Middle frontal gyrus (tissue), 1 donor: Measurements from ENCODE around the gene PRCC.
A peak's percentile ranks its signal among the peaks of the same experiment; 100 is the strongest.
"Not testable (repeated sequence)": the region's sequence is repeated elsewhere in the genome, so short reads cannot be mapped to it uniquely, and the experiment has no call there.

Source experiments
- DNase-seq: peaks from one replicate; pipeline ENCODE4 v3.0.0-alpha.2; 2015; ENCODE audit warnings: low spot score; ENCODE audit errors: extremely low spot score

The PRCC gene

DNA sequence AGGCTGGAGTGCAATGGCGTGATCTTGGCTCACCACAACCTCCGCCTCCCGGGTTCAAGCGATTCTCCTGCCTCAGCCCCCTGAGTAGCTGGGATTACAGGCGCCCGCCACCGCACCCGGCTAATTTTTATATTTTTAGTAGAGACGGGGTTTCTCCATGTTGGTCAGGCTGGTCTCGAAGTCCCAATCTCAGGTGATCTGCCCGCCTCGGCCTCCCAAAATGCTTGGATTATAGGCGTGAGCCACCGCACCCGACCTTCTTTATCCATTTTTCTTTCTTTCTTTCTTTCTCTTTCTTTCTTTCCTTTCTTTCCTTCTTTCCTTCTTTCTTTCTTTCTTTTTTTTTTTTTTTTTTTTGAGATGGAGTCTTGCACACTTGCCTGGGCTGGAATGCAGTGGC lies 2.2 kb upstream of the PRCC start:
- not testable (repeated sequence) for DNase-seq

DNA sequence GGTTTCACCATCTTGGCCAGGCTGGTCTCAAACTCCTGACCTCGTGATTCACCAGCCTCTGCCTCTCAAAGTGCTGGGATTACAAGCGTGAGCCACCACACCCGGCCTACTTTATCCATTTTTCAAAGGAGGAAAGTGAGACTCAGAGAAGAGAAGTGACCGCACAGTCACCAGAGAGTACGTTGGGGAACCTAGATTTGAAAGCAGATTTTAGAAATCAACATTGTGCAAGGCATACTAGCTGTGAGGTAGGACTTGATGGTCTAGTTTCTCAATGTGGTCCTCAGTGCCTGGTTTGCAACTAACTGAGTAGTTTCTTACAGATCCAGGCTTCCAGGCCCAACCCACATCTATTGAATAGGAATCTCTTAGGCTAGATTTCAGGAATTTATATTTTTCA lies 1.7 kb upstream of the PRCC start:
- no peak for DNase-seq

DNA sequence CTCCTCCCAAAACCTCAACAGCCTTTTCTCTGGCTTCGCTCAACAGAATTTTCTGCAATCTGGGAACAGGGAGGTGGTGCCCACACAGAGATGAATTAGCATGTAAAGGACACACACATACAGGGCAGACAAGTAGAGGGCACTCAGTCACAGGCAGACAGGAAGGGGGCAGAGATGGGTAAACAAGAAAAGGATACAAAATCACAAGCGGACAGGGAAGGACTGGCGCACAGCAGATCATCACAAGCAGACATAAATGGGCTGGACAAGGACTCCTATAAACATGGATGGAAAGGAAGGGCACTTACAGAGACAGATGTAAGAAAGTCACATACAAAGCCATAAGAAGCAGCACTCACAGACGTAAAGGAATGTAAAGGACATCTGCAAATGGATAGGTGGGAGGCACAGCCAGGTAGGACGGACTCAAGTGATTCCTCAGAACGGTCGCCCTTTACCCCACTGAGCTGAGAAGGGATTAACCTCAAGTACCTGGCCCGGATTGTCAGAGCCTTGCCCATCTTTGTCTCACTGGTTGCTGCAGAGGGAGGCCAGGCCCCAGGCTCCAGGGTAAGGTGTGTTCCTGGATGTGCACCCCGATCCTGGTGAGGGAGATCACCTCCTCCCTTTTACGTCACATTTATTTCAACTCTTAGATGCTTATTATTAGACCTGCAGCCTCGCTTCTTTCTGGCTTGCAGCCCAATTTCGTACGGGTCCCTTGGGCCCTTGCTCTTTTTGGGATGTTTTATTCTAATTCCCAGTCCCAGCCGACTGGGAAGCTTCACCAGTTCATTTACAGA lies 836 bp upstream of the PRCC start:
- DNase-seq = no peak

DNA sequence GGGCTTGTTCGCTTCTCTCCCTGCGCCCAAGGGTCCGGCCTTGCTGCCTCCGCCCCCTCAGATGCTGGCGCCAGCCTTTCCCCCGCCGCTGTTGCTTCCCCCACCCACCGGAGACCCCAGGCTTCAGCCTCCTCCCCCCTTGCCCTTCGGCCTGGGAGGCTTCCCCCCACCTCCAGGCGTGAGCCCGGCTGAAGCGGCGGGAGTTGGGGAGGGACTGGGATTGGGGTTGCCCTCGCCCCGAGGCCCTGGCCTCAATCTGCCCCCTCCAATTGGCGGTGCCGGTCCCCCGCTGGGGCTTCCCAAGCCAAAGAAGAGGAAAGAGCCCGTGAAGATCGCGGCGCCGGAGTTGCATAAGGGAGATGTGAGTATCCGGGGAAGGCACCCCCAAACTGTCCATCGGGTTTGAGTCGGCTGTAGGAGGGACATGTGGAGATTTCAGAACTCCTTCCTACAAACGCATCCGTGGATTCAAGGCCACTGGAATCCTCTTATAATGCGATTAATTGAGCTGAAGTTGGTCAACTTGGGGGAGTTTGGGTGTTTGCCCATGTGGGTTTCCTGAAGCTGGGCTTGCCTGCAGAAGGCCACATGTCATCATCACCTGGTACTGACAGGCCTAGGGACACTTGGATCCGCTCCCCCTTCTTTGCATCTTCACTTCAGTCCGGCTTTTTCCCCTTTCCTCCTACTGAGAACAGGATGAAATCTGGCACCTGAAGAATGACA lies 707 bp downstream of the PRCC start:
- DNase-seq = no peak

DNA sequence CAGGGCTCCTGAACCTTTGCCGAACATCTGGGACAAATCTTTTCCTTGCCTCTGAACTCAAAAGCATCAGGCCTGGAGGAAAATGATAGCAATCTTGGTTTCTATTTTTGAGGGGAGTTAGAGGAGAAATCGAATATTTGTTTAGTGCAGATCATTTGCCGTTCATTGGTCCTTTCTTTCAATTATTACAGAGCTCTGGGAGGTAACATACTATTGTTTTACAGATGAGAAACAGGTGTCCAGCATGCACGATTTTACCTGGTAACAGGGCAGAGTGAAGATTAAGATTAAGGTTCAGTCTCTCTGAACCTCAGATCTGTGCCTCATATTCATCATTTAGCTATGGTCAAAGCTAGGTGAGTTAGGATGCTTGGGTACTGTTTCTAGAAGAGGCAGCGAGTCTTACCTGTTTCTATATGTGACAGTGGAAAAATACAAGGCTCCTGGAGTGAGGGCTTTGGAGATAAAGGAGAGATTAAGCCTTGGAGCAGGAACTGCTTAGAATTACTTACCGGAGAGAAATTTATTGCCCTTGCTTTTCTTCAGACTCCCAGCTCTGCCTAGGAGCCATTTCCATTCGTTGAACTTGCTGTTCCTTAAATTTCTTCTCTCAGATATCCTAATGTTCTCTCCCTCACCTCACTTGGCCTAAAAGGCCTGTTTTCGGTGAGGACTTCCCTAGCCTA lies 1.4 kb downstream of the PRCC start:
- DNase-seq = no peak

DNA sequence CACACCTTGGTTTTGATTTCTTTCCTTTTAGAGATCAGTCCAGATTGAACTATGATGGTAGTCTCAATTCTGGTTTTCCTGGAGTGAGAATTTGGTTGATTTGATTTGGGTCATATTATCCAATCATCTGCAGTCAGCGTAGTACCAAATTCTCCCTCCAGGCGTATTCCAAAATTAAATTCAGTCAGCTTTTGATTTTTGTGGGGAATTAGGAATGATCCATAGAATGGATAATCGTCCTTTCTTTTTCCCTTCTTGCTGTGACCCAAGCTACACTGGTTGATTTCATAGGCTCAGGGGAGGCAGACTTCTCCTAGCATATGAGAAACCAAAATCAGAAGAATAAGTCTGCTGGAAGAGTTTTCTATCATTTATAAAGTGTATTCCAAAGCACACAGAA lies 4.9 kb downstream of the PRCC start:
- DNase-seq = no peak

DNA sequence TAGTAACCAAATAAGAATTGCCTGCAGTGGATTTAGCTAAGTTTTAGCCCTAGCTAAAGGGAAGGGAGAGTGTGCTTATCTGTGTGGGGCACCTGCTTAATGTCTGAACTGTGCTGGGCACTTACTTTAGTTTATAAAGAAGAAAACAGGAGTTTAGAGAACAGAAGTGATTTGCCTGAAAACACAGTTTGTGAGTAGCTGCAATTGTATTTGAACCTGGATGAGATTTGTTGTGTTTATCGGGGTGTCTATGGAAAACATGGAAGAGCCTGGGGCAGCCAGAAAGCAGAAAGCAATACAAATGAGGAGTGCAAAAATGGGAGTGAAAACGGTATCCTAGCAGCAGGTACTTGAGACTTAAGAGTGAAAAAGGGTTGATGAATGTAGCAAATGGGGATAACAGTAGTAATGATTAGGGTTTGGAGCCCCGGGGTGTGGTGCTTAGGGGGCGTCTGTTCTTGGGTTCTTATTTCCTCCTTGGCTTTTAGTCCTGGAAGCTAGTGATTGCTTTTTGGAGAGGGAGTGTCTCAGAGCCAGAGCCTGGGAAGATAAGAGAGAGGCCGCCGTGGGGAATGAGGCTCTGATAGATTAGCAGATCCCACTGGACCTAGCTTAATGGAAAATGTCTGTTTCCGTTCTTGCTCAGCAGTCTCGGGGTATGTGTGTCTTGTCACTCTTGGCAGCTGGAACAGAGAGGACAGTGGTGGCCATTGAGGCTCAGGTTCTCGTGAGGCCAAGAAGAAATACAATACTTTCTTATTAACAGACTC lies 5.6 kb downstream of the PRCC start:
- no peak for DNase-seq

DNA sequence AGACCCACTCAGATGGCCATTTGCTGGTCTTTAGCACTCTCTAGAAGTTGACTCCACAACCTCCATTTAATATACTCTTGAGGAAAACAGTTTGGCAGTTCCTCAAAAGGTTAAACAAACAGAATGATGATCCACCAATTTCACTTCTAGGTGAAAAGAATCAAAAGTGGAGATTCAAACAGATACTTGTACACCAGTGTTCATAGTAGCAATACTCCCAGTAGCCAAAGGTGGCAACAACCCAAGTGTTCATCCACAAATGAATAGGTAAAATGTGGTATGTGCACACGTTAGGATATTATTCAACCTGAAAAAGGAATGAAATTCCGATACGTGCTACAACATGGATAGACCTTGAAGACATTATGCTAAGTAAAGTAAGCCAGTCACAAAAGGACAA lies 6.3 kb downstream of the PRCC start:
- no peak for DNase-seq

DNA sequence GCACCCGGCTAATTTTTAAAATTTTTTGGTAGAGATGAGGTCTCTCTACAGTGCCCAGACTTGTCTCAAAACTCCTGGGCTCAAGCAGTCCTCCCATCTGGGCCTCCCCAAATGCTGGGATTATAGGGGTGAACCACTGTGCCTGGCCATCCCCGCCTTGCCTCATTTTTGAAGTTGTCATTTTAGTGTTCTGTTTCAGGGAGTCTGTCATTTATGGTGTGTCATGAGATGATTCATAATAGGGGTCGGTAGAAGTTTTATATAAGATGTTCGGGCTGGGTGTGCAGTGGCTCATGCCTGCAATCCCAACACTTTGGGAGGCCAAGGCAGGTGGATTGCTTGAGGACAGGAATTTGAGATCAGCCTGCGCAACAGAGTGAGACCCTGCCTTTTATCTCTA lies 8.5 kb downstream of the PRCC start:
- no peak for DNase-seq

DNA sequence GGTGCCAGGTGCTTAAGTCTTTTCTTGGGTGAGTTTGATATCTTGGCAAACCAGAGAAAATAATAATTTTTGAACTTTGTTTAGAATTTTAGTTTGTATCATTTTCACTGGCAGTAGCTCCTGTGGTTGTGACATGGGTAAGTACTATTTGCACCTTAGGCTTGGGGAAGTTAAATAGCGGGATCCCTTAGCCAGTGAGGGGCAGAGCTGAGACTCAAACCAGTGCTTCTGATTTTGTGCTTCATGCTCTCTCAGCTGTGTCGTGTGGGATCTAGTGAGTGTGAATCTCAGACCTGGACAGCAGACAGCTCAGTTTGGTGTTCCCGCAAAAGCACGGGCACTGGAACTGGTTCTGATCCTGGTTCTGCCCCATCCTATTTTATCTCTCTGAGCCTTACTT lies 9.6 kb downstream of the PRCC start:
- no peak for DNase-seq

DNA sequence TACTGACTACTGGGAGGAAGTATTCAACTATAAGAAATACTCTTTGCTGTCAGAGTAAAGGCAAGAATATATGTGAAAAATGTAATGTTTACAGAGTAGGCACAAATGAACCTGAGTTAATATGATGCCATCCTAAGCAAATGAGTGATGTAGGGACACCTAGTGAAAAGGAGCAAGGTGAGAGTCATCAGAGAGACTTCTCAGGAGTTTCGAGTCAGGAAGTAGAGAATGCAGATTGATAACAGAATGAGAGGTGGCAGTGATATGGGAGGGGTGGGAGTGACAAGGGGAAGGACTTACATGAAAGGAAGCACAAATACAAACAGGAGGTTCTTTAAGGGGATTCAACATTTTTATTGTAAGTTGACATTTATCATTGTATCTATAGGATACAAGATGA lies 10.2 kb downstream of the PRCC start:
- no peak for DNase-seq

DNA sequence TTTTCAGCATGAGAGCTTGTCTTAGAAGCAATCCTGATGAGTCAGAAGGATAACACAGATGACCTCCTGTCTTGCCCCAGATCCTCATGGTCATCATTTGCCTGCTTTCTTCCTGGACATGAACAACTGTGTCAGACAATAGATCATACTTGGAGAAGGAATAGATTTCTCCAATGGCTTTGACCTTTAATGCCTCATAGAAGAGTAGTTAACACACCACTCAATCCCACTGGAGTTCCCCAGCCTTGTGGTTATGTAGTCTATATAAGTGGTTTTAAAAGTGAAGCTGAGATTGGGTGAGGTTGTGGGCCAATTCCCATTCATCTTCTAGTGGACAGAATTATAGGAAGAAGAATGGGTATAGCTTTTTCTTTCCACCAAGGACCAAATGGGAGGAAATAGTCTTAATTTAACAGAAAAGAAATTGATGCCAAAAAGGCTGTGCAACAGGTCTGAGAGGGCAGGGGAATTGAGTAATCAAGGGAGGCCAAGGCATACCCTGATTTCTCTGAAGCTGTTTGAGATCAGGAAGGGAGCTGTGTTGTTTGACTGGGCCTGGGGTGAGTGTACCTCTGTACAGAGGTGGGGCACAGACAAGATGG lies 14.4 kb downstream of the PRCC start:
- DNase-seq = no peak

DNA sequence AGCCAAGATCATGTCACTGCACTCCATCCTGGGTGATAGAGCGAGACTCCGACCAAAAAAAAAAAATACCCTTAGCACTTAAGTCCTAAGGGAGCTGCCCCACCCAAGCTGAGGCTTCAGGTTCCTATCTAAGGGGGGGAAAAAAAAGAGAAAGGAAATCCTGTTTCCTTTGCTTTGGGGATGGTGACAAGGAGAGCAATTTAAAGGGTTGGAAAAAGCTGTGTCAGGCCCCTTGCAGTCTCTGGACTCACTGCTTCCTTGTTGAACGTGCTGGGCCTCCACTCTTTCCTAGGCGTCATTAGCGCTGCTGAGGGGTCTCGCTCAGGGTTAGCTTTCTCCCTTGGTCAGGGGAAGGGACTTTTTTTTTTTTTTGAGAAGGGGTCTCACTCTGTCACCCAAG lies 18.1 kb downstream of the PRCC start:
- no peak for DNase-seq

DNA sequence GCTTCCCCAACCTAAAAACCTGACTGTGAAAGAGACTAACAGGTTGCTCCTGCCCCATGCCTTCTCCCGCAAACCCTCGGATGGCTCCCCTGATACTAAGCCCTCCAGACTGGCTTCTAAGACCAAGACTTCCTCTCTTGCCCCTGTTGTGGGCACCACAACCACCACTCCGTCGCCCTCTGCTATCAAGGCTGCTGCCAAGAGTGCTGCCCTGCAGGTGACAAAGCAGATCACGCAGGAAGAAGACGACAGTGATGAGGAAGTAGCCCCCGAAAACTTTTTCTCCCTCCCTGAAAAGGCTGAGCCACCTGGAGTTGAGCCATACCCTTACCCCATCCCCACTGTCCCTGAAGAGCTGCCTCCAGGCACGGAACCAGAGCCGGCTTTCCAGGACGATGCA lies 19.3 kb downstream of the PRCC start:
- no peak for DNase-seq

DNA sequence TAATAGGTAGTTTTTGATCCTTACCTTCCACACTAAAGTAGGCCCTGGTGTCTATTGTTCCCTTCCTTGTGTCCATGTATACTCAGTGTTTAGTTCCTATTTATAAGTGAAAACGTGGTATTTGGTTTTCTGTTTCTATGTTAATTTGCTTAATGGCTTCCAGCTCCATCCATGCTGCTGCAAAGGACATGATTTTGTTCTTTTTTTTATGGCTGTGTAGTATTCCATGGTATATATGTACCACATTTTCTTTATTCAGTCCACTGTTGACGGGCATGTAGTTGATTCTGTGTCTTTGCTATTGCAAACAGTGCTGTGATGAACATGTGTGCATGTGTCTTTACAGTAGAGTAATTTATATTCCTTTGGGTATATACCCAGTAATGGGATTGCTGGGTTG lies 20.8 kb downstream of the PRCC start:
- DNase-seq = no peak

DNA sequence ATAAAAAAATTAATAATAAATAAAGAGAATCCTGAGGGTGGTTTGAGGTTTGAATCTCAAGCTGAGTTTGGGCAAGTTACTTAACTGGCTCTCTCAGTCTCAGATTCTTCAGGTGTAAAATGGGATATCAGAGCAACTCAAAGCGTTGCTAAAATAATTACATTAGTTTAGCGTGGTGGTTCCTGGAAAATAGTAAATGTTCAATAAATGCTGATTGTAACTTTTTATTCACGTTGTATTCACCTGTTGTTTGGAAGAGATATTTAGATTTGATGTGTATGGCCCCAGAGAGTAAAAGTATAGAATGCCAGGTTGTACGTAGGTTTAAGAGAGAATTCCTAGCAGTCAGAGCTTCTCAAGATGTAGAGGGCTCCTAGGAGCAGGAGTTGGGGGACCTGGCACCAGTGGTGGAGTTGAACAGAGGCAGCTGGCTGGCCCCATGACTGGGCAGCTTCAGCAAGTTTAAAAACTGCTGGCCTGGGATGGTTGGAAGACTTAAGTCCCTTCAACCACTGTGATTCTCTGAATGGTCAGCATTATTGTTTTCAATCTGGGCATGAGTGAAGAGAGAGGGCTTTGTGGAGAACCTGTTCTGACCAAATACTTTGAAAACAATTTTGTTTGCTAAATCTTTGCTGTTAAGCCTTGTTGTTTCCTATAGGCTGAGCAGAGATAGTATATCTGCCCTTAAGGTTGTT lies 22.4 kb downstream of the PRCC start:
- no peak for DNase-seq

DNA sequence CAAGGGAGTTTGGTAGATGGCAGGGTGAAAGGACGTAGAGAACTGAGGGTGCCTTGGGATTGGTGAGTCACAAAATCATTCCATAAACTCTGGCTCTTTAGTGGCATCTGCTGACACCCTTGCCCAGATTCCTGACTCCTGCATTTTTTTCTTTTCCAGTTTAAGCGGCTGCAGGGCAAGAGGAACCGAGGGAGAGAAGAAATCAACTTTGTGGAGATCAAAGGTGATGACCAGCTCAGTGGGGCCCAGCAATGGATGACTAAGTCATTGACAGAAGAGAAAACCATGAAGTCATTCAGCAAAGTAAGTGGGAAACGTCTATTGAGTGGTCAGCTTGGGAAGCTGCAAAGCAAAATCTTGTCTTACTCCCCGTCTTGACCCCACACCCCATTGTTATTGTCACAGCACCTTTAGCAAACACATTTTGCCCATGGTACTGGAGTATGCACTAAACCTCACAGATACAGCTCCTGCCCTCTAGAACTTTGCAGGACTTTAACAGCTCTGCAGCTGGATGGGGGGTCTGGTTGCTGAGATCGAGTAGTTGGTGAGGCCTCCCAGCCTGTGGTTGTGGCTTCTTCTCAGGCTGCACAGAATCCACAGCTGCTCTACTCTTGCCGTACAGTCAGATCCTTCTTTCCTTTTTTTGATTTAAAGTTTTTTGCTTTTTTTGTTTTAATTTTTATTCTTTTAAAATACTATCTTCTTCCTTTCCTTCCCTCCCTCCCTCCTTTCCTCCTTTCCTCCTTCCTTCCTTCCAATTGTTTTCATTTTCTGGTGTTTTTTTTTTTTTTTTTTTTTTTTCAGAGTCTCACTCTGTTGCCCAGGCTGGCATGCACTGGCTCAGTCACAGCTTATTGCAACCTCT lies 27.4 kb downstream of the PRCC start:
- no peak for DNase-seq

DNA sequence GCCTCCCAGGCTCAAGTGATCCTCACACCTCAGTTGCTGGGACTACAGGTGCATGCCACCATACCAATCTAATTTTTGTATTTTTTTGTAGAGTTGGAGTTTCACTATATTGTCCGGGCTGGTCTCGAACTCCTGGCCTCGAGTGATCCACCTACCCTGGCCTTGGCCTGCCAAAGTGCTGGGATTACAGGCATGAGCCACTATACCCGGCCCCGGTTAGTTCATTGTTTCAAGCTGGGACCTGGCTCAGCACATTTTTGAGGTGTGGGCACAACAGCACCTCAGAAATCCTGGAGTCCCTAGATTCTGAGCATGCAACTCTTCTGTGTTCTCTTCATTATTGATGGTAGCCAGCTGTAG lies 28.0 kb downstream of the PRCC start:
- DNase-seq = no peak

DNA sequence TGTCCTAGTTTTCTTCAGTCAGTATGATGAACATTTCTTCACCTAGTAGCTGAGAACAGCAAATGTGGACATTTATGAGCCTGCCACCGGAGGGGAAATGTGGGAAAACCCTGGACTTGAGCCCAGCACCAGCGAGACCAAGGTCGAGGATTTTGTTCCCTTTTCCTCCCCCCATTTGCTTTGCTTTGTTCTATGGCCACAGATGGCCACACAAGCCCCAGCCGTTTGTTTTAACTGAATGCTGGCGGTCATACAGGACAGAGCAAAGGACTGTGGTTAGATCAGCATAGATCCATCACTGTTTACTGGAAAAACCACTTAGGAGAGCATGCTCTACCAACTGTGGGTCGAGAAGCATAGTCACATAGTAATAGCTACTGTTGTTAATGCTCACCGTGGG lies 28.5 kb downstream of the PRCC start:
- peak; percentile 50 for DNase-seq
